ENCODE results near the gene ZNF621.
A peak's percentile ranks its signal among the peaks of the same experiment; 100 is the strongest.
"Not testable (repeated sequence)": the region's sequence is repeated elsewhere in the genome, so short reads cannot be mapped to it uniquely, and the experiment has no call there.

ZNF621 gene

GRCh38 chr3:40518067-40518466 is 6.7 kb upstream of the ZNF621 start:
- peaks cover under 1% of the 10 kb centered on the region for H3K36me3 Mint-ChIP-seq
- DNase-seq (ENCODE audit: low spot score in 2 of 2) (no peak), ATAC-seq (no peak)

GRCh38 chr3:40518848-40519247 is 5.9 kb upstream of the ZNF621 start:
- no peaks in the 10 kb centered on the region for H3K9me3 Mint-ChIP-seq
- H3K4me3 Mint-ChIP-seq: no peak overlapping the region
- H3K4me1 Mint-ChIP-seq: no peaks in the 10 kb centered on the region
- H3K36me3 Mint-ChIP-seq: no peaks in the 10 kb centered on the region
- no peak for DNase-seq (ENCODE audit: low spot score in 2 of 2)
- no peak overlapping the region for H3K27ac Mint-ChIP-seq
- ATAC-seq: no peak

More at GRCh38 chr3:40518067-40518466, 6.7 kb upstream of the ZNF621 start:
- H3K9me3 Mint-ChIP-seq: no peaks in the 10 kb centered on the region
- no peak overlapping the region for H3K4me3 Mint-ChIP-seq
- no peaks in the 10 kb centered on the region for H3K4me1 Mint-ChIP-seq
- H3K27ac Mint-ChIP-seq: no peak overlapping the region

GRCh38 chr3:40521254-40521653 is 3.5 kb upstream of the ZNF621 start:
- Mint-ChIP-seq H3K36me3 (peaks cover 3% of the 10 kb centered on the region), H3K4me1 (peaks cover 11% of the 10 kb centered on the region), H3K27ac (no peak overlapping the region), H3K4me3 (no peak overlapping the region), H3K9me3 (no peaks in the 10 kb centered on the region)
- DNase-seq (ENCODE audit: low spot score in 2 of 2) (no peak), ATAC-seq (no peak)

DNA sequence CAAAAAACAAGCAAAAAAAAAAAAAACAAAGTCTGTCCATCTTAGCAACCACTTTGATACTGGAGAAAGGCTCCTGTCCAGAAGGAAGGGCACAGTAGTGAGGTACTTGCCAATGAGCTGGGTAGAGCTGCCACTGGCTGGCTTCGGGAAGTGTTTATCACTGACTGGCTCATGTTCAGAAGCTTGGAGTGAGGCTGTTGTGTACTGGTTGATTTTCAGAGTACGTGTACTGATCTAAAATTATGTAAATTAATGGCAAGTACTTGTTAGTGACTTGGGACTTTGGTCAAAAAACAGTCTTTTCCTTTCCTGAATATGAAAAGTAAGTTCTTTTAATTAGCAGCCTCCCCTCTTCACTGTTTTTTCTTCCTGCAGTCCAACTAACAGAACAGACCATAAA is 979 bp upstream of the ZNF621 start:
- H3K27ac Mint-ChIP-seq: peak overlapping the region; percentile 99

GRCh38 chr3:40524222-40524567 is 565 bp upstream of the ZNF621 start:
- DNase-seq (ENCODE audit: low spot score in 2 of 2) (no peak), ATAC-seq (peak; percentile 44)
- peak overlapping the region; percentile 99 for H3K27ac Mint-ChIP-seq
- H3K36me3 Mint-ChIP-seq: peaks cover 17% of the 10 kb centered on the region
- peaks cover 16% of the 10 kb centered on the region for H3K4me1 Mint-ChIP-seq
- no peaks in the 10 kb centered on the region for H3K9me3 Mint-ChIP-seq
- peak overlapping the region; percentile 95 for H3K4me3 Mint-ChIP-seq

More for the DNA sequence above, 979 bp upstream of the ZNF621 start:
- peaks cover 16% of the 10 kb centered on the region for H3K4me1 Mint-ChIP-seq
- peak overlapping the region; percentile 95 for H3K4me3 Mint-ChIP-seq
- peaks cover 13% of the 10 kb centered on the region for H3K36me3 Mint-ChIP-seq
- DNase-seq (ENCODE audit: low spot score in 2 of 2) (no peak), ATAC-seq (no peak)
- H3K9me3 Mint-ChIP-seq: no peaks in the 10 kb centered on the region

- Mint-ChIP-seq H3K4me1 (peaks cover 21% of the 10 kb centered on the region), H3K36me3 (peaks cover 56% of the 10 kb centered on the region), H3K9me3 (peaks cover 11% of the 10 kb centered on the region)
Measured at GRCh38 chr3:40528426-40528825, 3.7 kb downstream of the ZNF621 start.

GRCh38 chr3:40532252-40532651 is 7.5 kb downstream of the ZNF621 start:
- ATAC-seq: no peak
- Mint-ChIP-seq H3K36me3 (peaks cover 61% of the 10 kb centered on the region), H3K4me1 (peaks cover 5% of the 10 kb centered on the region), H3K4me3 (no peak overlapping the region), H3K9me3 (peaks cover 11% of the 10 kb centered on the region), H3K27ac (no peak overlapping the region)
- no peak for DNase-seq (ENCODE audit: low spot score in 2 of 2)

More at GRCh38 chr3:40528426-40528825, 3.7 kb downstream of the ZNF621 start:
- no peak overlapping the region for H3K4me3 Mint-ChIP-seq
- DNase-seq (ENCODE audit: low spot score in 2 of 2) (no peak), ATAC-seq (no peak)
- H3K27ac Mint-ChIP-seq: no peak overlapping the region

DNA sequence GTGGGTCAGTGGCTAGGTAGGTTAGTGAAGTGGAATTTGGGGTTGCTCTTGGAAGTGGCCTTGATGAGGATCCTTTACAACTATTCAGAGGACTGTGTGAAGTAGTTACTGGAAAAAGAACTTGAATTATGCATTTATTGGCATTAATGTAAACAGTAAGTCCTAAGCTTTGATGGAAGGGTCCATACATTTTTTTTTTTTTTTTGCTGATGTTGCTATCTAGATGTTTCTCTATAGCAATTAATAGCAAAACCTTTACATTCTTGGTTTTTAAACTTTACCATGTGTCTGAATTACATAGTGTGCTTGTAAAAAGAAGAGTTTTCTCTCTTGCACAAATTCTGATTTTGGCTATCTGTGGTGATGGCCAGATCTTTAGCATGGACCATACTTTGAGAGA is 9.5 kb downstream of the ZNF621 start:
- Mint-ChIP-seq H3K36me3 (peaks cover 54% of the 10 kb centered on the region), H3K4me1 (peaks cover 5% of the 10 kb centered on the region), H3K4me3 (no peak overlapping the region), H3K9me3 (peaks cover 11% of the 10 kb centered on the region), H3K27ac (no peak overlapping the region)
- no peak for ATAC-seq
- no peak for DNase-seq (ENCODE audit: low spot score in 2 of 2)

DNA sequence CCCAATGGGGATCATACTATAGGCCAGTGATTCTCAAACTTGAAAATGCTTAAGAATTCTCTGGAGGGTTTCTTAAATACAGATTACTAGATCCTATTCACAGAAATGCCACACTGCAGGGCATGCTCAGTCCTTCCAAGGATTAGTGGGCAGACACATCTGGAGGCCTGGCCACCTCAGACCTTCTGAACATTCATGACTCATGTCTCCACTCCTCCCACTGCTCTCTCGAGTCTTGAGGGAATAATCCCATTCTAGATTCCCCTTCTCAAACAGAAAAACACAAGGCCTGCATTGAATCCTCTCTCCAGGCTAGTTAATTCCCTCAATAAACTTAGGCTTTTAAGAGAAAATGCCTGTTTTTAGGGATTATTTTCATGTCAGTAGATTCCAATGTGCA is 22.1 kb downstream of the ZNF621 start:
- H3K9me3 Mint-ChIP-seq: no peaks in the 10 kb centered on the region
- H3K4me3 Mint-ChIP-seq: no peak overlapping the region
- DNase-seq (ENCODE audit: low spot score in 2 of 2) (no peak), ATAC-seq (peak; percentile 50)
- no peak overlapping the region for H3K27ac Mint-ChIP-seq
- H3K4me1 Mint-ChIP-seq: no peaks in the 10 kb centered on the region
- H3K36me3 Mint-ChIP-seq: no peaks in the 10 kb centered on the region

- no peaks in the 10 kb centered on the region for H3K9me3 Mint-ChIP-seq
- no peak overlapping the region for H3K27ac Mint-ChIP-seq
- ATAC-seq (no peak), DNase-seq (ENCODE audit: low spot score in 2 of 2) (no peak)
- H3K4me3 Mint-ChIP-seq: no peak overlapping the region
- H3K4me1 Mint-ChIP-seq: no peaks in the 10 kb centered on the region
- no peaks in the 10 kb centered on the region for H3K36me3 Mint-ChIP-seq
Measured at GRCh38 chr3:40550167-40550566, 25.4 kb downstream of the ZNF621 start.

- no peak for ATAC-seq
- DNase-seq (ENCODE audit: low spot score in 2 of 2): no peak
- Mint-ChIP-seq H3K4me3 (no peak overlapping the region), H3K27ac (no peak overlapping the region), H3K9me3 (no peaks in the 10 kb centered on the region), H3K4me1 (no peaks in the 10 kb centered on the region), H3K36me3 (no peaks in the 10 kb centered on the region)
Measured at GRCh38 chr3:40557575-40558161, 32.9 kb downstream of the ZNF621 start.

DNA sequence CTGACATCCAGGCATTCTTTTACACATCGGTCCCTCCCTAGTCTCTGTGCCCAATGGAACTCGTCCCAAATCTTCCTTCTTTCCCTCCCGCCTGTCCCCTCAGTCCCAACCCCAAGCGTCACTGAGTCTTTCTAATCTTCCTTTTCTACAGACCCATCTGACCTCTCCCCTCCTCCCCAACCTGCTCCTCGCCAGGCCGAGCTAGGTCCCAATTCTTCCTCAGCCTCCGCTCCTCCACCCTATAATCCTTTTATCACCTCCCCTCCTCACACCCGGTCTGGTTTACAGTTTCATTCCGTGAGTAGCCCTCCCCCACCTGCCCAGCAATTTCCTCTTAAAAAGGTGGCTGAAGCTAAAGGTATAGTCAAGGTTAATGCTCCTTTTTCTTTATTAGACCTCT is 37.7 kb downstream of the ZNF621 start:
- not testable (repeated sequence) for DNase-seq (ENCODE audit: low spot score in 2 of 2); H3K9me3 Mint-ChIP-seq; H3K4me3 Mint-ChIP-seq

DNA sequence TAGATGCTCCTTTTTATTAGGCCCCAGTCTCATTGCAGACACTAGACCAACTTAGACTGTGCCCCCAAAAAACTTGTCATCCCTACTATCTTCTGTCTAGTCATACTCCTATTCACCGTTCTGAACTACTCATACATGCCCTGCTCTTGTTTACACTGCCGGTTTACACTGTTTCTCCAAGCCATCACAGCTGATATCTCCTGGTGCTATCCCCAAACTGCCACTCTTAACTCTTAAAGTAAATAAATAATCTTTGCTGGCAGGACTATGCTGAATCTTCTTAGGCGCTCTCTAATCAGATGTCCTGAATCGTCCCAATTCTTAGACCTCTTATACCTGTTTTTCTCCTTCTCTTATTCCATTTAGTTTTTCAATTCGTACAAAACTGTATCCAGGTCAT is 40.9 kb downstream of the ZNF621 start:
- ATAC-seq; DNase-seq (ENCODE audit: low spot score in 2 of 2); H3K4me1 Mint-ChIP-seq; H3K9me3 Mint-ChIP-seq; H3K4me3 Mint-ChIP-seq; H3K36me3 Mint-ChIP-seq; H3K27ac Mint-ChIP-seq: not testable (repeated sequence)

More for the DNA sequence above, 37.7 kb downstream of the ZNF621 start:
- H3K4me1 Mint-ChIP-seq, H3K27ac Mint-ChIP-seq, ATAC-seq, H3K36me3 Mint-ChIP-seq: not testable (repeated sequence)

GRCh38 chr3:40566694-40567093 is 41.9 kb downstream of the ZNF621 start:
- H3K9me3 Mint-ChIP-seq: no peaks in the 10 kb centered on the region
- no peak for DNase-seq (ENCODE audit: low spot score in 2 of 2)
- ATAC-seq: no peak
- H3K4me3 Mint-ChIP-seq: no peak overlapping the region
- H3K36me3 Mint-ChIP-seq: no peaks in the 10 kb centered on the region
- H3K27ac Mint-ChIP-seq: no peak overlapping the region
- H3K4me1 Mint-ChIP-seq: no peaks in the 10 kb centered on the region

- Mint-ChIP-seq H3K36me3 (no peaks in the 10 kb centered on the region), H3K4me3 (no peak overlapping the region)
- ATAC-seq: no peak
Measured at GRCh38 chr3:40572588-40572987, 47.8 kb downstream of the ZNF621 start.

DNA sequence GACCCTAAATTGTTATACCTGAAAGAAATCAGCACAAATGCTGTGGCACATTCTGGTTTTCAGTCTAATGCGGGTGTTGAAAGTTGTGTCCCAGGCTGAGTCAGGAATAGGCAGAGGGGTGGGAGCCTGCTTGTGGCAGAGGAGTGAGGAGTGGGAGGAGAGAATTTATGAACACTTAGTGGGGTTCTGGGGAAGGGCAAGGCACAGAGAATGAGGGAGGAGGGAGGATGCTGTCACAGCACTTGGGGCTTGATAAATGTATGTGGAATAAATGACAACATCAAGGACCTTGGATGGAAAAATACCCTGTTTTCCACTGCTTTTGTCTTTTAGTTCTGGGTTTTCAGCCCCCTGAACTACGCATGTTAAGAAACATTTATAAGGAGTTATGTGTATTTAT is 49.3 kb downstream of the ZNF621 start:
- H3K9me3 Mint-ChIP-seq: no peaks in the 10 kb centered on the region
- no peaks in the 10 kb centered on the region for H3K4me1 Mint-ChIP-seq
- DNase-seq (ENCODE audit: low spot score in 2 of 2) (no peak), ATAC-seq (no peak)
- H3K4me3 Mint-ChIP-seq: no peak overlapping the region
- no peaks in the 10 kb centered on the region for H3K36me3 Mint-ChIP-seq
- H3K27ac Mint-ChIP-seq: no peak overlapping the region

More at GRCh38 chr3:40572588-40572987, 47.8 kb downstream of the ZNF621 start:
- DNase-seq (ENCODE audit: low spot score in 2 of 2): no peak
- Mint-ChIP-seq H3K9me3 (no peaks in the 10 kb centered on the region), H3K4me1 (no peaks in the 10 kb centered on the region), H3K27ac (no peak overlapping the region)

GRCh38 chr3:40574661-40575060 is 49.9 kb downstream of the ZNF621 start:
- no peak overlapping the region for H3K27ac Mint-ChIP-seq

More at GRCh38 chr3:40574661-40575060, 49.9 kb downstream of the ZNF621 start:
- no peaks in the 10 kb centered on the region for H3K9me3 Mint-ChIP-seq
- no peaks in the 10 kb centered on the region for H3K4me1 Mint-ChIP-seq
- no peak for ATAC-seq
- no peak overlapping the region for H3K4me3 Mint-ChIP-seq
- DNase-seq (ENCODE audit: low spot score in 2 of 2): no peak
- no peaks in the 10 kb centered on the region for H3K36me3 Mint-ChIP-seq

Data from stimulated activated effector memory CD8-positive, alpha-beta T cell treated with anti-CD3 and anti-CD28 coated beads, Interleukin-12 subunit alpha, Interleukin-12 subunit beta, amount 100 ng/mL, for 72 hours (primary cell).